Measurements from ENCODE around the gene BRIP1. TPM values are rescaled to one million over a fixed set of nuclear protein-coding genes. Genes with fewer than 3 reads are reported as not detected.

The BRIP1 gene
- total RNA-seq, 1 experiment from 2014 or later = 20.2 TPM

GRCh38 chr17:61884864-61885263 lies 21.5 kb upstream of the BRIP1 start:
- Histone ChIP-seq H2BK15ac (ENCODE audit: low read depth, low read length) (no peak overlapping the region), H3K4me1 (ENCODE audit: insufficient read depth, low read length) (no peaks in the 10 kb centered on the region), H3K79me2 (ENCODE audit: insufficient read depth, low read length) (no peaks in the 10 kb centered on the region), H3K18ac (ENCODE audit: insufficient read length, low read depth, low read length) (no peak overlapping the region), H4K20me1 (ENCODE audit: control insufficient read depth, insufficient read depth, insufficient read length) (no peaks in the 10 kb centered on the region), H2AFZ (ENCODE audit: low read length) (no peak overlapping the region), H2BK20ac (ENCODE audit: low read depth, low read length, poor library complexity, severe bottlenecking) (no peak overlapping the region), H3K9me3 (ENCODE audit: control insufficient read depth, low read depth, low read length) (no peaks in the 10 kb centered on the region), H2BK12ac (ENCODE audit: insufficient read length, low read depth, low read length) (no peak overlapping the region), H2BK5ac (ENCODE audit: insufficient read length, low read length) (no peak overlapping the region), H3T11ph (ENCODE audit: low read length) (no peak overlapping the region), H3K56ac (ENCODE audit: insufficient read length, low read depth, low read length) (no peak overlapping the region), H4K91ac (ENCODE audit: insufficient read length, low read depth, low read length) (no peak overlapping the region), H3K79me1 (ENCODE audit: insufficient read depth, low read depth, low read length, poor library complexity, severe bottlenecking) (no peaks in the 10 kb centered on the region), H4K5ac (ENCODE audit: insufficient read length, low read depth, low read length) (no peak overlapping the region), H3K23me2 (ENCODE audit: insufficient read length, low read depth, low read length, poor library complexity, severe bottlenecking) (peaks cover 4% of the 10 kb centered on the region), H3K23ac (ENCODE audit: insufficient read length, low read depth, low read length) (no peak overlapping the region), H3K4me2 (ENCODE audit: insufficient read depth, insufficient read length, low read length) (no peak overlapping the region), H2AK5ac (ENCODE audit: insufficient read length, low read length) (no peak overlapping the region), H4K8ac (replicated peaks; ENCODE audit: insufficient read length, low read depth, low read length) (no peak overlapping the region), H3K27me3 (ENCODE audit: insufficient read depth, low read length) (no peaks in the 10 kb centered on the region), H2BK120ac (ENCODE audit: low read depth, low read length, poor library complexity, severe bottlenecking) (no peak overlapping the region), H3K14ac (ENCODE audit: insufficient read depth, low read length) (no peak overlapping the region), H3K9ac (ENCODE audit: extremely low read depth, insufficient read length, low read length) (no peak overlapping the region), H3K4ac (ENCODE audit: low read depth, low read length) (no peak overlapping the region), H3K27ac (ENCODE audit: insufficient read length, low read depth, low read length) (no peak overlapping the region)
- TF ChIP-seq CTCF (conservative IDR thresholded peaks at IDR 0.05) = no peak
- DNase-seq = no peak
- Mint-ChIP-seq H3K36me3 (ENCODE audit: insufficient read depth in 1 of 3, low read depth in 3 of 3) (peaks cover 5 to 42% (median 26%) of the 10 kb centered on the region in 3 experiments; a peak in 6 of 7 replicates), H3K9me3 (no peaks in the 10 kb centered on the region), H3K4me3 (no peak overlapping the region), H3K27ac (no peak overlapping the region; a peak in 1 of 7 replicates), H3K27me3 (ENCODE audit: low read depth) (no peaks in the 10 kb centered on the region), H3K4me1 (no peaks in the 10 kb centered on the region)
- no CpG with 5 or more reads among the region's 3 CpGs for whole genome bisulfite sequencing (ENCODE audit: extremely low coverage, insufficient read length, low lambda C conversion rate)
